ENCODE measurements around the gene FBXO5. TPM values are rescaled to one million over a fixed set of nuclear protein-coding genes. Genes with fewer than 3 reads are reported as not detected.

FBXO5 gene
- total and polyA plus RNA-seq, 12 donors: 1.2 to 19.2 (median 4.3) TPM

GRCh38 chr6:152952045-152952444 lies 30.8 kb downstream of the FBXO5 start:
- Histone ChIP-seq H3K27me3 (peaks cover 18% of the 10 kb centered on the region), H3K27ac (no peak overlapping the region), H3K4me3 (no peak overlapping the region), H3K36me3 (replicated peaks in 1 of 2) (no peaks in the 10 kb centered on the region), H3K4me1 (replicated peaks in 1 of 2) (no peaks in the 10 kb centered on the region), H3K9me3 (replicated peaks in 1 of 3) (no peaks in the 10 kb centered on the region)
- intact Hi-C loops (cut with DNase I): no loop called here
- TF ChIP-seq CTCF (IDR thresholded peaks at IDR 0.05) (no peak), POLR2A (IDR thresholded peaks at IDR 0.05) (no peak)
- 0 to 9% (median 4%) methylated on average over 1 of the region's 1 CpG for WGBS, 4 donors
- no peak for DNase-seq

GRCh38 chr6:152950240-152950639 lies 32.6 kb downstream of the FBXO5 start:
- H3K9me3 ChIP-seq (replicated peaks in 1 of 3): no peaks in the 10 kb centered on the region
- intact Hi-C loops (cut with DNase I): no loop called here
- WGBS, 4 donors: 60 to 69% (median 65%) methylated on average over 3 of the region's 3 CpGs
- DNase-seq: no peak
- H3K36me3 ChIP-seq (replicated peaks in 1 of 2): no peaks in the 10 kb centered on the region
- no peaks in the 10 kb centered on the region for H3K4me1 ChIP-seq (replicated peaks in 1 of 2)
- peaks cover 14% of the 10 kb centered on the region for H3K27me3 ChIP-seq
- no peak overlapping the region for H3K4me3 ChIP-seq
- TF ChIP-seq POLR2A (IDR thresholded peaks at IDR 0.05): no peak
- no peak for TF ChIP-seq CTCF (IDR thresholded peaks at IDR 0.05)
- H3K27ac ChIP-seq: no peak overlapping the region

GRCh38 chr6:152948150-152948768 lies 34.6 kb downstream of the FBXO5 start:
- intact Hi-C loops (cut with DNase I): loop anchor here (5.0 to 10.0 kb wide), 3 partner anchors 83 to 393 kb away; no protein-coding TSS in a partner anchor
- Histone ChIP-seq H3K27me3 (peaks cover 13% of the 10 kb centered on the region), H3K9me3 (replicated peaks in 1 of 3) (no peaks in the 10 kb centered on the region), H3K27ac (no peak overlapping the region), H3K36me3 (replicated peaks in 1 of 2) (no peaks in the 10 kb centered on the region), H3K4me1 (replicated peaks in 1 of 2) (no peaks in the 10 kb centered on the region), H3K4me3 (no peak overlapping the region)
- DNase-seq: no peak
- WGBS, 4 donors: 15 to 23% (median 22%) methylated on average over 9 of the region's 9 CpGs
- no peak for TF ChIP-seq POLR2A (IDR thresholded peaks at IDR 0.05)
- peak; percentile 46 to 68 (median 60) for TF ChIP-seq CTCF (IDR thresholded peaks at IDR 0.05)

GRCh38 chr6:152946995-152947394 lies 35.8 kb downstream of the FBXO5 start:
- no peaks in the 10 kb centered on the region for H3K4me1 ChIP-seq (replicated peaks in 1 of 2)
- DNase-seq: no peak
- H3K4me3 ChIP-seq: no peak overlapping the region
- H3K27me3 ChIP-seq: peaks cover 13% of the 10 kb centered on the region
- TF ChIP-seq CTCF (IDR thresholded peaks at IDR 0.05): no peak
- no peak for TF ChIP-seq POLR2A (IDR thresholded peaks at IDR 0.05)
- H3K9me3 ChIP-seq (replicated peaks in 1 of 3): no peaks in the 10 kb centered on the region
- 55 to 73% (median 62%) methylated on average over 2 of the region's 2 CpGs for WGBS, 4 donors
- intact Hi-C loops (cut with DNase I): loop anchor here (5.0 to 10.0 kb wide), 3 partner anchors 82 to 392 kb away; no protein-coding TSS in a partner anchor
- no peaks in the 10 kb centered on the region for H3K36me3 ChIP-seq (replicated peaks in 1 of 2)
- no peak overlapping the region for H3K27ac ChIP-seq

Measured in adrenal gland (tissue), 12 donors.